Femur (tissue), 1 donor: ENCODE measurements around the gene GASK1B.

Source experiments
- DNase-seq: peaks from one replicate; pipeline ENCODE4 v3.0.0-alpha.2; 2017

The GASK1B gene

DNA sequence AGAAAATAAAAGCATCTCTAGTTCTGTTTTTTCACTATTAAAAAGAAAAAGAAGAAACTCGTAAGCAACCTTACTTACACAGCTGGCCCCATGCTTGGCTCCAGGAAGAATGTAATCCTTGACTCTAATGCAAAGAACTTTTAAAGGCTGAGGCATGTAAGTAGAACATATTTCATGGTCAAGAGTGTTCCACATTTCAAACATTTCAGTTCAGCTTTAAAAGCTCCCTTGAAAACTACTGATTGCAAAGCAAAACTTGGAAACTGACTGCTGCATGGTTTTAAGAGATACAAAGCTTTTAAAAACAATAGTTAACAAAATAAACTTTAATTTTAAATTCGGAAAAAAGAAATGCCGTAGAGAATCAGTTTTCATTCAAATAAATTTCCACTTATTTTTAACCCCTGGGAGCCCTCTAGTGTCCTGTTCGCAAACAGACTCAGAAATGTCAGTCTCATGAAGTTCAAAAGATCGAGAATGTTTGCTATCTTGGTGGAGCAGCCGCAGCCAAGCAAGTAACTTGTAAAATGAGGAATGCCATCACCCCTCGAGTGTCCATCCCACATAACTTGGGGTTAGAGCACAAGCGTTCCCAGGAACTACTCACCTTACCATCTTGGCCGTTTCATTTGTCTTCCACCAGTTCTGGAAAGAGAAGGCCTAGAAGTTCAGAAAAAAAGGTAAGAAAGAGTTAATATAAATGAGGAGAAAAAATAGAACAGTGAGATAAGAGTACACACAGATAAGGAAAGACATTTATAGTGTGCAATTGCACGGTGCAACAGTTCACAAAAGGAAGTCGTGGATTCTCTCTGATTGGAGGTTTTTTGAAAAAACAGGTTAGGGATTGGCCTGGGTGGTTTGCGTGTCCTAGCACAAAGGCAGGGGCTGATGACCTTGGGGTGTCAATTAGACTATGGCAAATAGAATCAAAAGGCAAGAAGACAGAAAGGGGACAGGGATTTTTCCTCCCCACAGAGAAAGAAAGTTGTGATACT is at the start of gene GASK1B:
TSS of gene GASK1B (minus strand) at position 765 of the 998 bp plus-strand sequence. CDS start 1,650 bp downstream, outside the sequence.
- DNase-seq = peak; percentile 37

DNA sequence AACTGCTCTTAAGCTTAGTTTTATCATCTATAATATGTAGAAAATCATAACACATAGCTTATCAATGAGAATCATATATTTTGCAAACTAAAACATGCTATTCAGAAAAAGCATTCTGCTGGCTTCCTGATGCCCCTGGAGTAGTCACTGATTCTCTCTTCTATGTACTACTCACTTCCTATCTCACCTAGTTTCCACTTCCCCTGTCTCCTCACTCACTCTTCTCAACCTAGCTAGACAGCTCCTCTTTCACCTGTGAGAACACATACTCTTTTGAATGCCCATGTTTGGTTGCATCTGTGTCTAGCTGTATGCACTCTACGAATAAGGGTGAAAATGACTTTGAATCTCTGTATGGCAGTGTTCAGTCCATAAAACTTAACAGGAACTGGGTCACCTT is 46.8 kb upstream of the GASK1B start:
- DNase-seq = no peak

DNA sequence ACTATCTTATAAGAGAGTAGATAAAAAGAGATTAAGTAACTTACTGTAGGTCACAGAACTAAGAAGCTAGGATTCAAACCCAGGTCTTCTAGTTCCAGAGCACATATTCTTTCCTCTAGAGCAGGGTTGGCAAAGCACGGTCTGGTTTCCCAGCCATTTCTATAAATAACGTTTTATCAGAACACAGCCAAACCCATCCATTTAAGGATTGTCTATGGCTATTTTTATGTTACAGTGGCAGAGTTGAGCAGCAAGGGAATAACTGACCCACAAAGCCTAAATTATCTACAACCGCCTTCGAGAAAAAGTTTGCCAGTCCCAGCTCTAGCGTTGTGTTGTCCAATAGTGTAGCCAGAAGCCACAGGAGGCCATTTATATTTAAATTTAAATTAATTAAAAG is 44.9 kb upstream of the GASK1B start:
- DNase-seq = no peak

DNA sequence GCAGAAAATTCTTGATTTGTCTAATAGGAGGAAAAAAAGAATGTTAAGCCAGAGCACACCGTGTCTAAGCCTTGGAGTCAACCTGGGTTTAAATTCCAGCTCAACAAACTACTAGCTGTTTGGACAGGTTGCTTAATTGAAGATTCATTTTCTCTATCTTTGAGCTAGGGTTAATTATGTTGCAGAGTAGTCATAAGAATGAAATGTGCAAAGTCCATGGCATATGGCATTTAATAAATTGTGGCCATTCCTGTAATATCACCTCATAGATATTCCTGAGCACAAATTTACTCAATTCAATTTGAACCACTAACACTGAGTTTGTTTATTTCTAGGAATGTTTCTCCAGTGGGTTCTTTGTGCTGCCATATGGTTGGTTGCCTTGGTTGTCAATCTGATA is 42.0 kb upstream of the GASK1B start:
- no peak for DNase-seq

DNA sequence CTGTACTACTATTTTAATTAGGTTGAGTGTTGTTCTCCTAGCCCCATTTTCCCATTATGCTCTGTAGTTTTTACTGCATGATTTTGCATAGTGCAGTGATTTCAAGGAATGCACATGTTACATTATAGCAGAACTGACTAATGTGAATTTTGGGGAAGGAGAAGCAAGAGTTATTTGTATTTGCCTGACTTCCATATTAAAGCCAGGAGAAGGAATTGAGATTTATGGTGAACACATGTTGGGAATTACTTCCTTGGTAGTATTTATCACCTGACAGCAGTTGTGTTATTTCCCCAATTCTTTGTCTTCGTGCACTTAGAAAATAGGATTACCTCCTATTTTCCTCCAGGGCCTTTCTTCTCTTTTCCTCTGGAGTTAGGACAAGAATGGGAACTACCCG is 40.6 kb upstream of the GASK1B start:
- no peak for DNase-seq

DNA sequence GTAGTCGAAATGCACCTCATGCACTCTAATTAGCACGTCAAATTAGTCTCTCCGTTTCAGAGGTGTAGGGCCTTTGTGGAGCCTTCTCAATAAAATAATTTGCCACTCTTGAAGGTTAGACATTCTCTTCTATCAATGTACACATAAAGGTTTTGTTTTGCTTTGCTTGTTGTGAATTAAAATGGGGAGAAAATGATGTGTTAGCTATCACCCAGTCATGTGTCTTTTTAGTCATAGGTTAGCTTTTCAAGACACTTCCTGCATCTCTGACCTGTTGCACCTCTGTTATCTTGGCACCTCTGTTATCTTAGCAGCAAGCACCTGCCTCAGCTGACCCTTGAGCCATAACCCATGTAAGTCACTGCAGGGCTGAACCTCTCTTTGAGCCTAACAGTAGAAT is 38.4 kb upstream of the GASK1B start:
- no peak for DNase-seq

DNA sequence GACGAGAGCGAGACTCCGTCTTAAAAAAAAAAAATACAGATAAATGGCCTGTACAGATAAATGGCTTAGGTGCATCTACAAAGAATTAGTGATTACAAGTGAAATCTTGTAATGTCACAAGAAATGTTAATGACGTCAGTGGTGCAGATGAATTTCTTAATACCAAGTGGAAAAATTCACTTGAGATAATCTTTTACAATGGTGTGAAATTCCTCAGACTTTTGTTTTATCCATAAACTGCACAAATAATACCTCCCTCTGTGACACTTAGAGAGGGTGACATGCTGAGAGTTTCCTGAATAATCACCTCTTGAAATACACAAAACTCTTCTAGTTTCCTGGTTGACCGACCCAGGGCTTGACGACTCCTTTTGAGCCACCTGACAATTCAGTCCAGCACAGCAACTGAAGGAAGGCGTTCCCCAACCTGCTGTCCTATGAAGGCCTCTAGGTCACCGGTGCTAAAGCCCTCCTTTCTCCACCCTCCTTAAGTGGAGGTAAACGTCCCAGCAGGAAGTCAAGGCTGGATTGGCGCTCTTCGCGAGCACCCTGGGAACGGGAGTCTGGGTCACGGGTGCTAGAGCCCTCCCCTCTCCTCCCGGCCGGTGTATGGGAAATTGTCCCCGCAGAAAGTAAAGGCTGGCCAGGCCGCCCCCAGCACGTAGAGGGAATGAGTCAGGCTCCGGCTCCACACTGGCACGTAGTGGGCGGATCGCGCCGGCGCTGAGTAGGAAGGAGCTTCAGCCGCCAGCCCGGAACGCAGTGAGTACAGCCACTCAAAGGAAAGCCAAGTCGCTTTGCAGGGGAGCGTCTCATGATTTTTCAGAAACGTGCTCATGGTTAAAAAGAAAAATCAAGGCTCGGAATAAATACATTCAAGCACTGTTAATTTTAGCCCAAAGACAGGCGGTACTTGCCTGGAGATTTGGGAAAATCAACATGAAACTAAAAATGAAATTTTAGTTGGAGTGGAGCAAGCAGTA is 37.3 kb upstream of the GASK1B start, which contains the start of gene TMEM144:
TSS of gene TMEM144 (plus strand) at position 662 of the 983 bp plus-strand sequence. CDS start 2,182 bp downstream, outside the sequence.
- peak; percentile 89 for DNase-seq

DNA sequence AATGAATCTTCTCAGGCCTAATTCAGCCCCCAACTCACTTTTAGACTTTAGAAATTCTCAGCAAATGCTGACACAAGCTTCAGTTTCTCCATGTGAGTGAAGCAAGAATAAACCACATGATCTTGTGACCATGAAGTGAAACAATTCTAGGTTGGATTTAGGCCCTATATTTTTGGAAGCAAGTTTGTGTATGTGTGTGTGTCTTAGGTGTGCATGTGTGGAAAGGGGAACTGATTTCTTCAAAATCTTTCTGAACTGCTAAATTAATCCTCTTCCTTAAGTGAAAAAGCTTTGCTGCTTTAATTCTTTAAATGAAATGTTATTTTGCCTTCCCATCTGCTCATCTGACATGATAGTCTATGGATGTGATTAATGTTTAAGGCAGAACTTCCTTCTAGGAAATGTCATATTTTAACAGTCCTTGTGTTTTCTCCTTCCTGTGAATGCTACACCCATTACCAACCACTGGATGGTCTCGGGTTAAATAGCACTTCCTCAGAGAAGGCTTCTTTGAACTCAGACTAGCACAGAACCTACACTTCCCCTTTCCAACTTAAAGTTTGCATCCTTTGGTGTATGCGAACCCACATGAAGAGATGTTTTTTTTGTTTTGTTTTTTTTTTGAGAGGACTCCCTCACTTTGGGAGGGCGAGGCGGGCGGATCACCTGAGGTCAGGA is 36.3 kb upstream of the GASK1B start:
- DNase-seq = no peak

DNA sequence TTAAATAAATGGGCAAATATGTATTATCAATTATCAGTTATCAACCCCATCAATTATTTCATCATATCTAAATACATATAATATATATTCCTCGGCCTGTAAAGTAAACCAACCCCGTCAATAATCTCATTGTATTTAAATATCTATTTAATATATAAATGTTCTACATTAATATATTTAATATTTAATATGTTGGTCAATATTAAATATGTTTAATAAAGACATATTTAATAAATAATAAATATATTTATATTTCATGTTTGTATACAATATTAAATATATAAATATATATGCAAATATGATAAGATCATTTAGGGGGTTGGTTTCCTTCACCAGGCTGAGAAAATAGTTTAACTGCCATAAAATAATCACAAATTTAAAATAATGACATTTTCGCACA is 31.1 kb upstream of the GASK1B start:
- no peak for DNase-seq

DNA sequence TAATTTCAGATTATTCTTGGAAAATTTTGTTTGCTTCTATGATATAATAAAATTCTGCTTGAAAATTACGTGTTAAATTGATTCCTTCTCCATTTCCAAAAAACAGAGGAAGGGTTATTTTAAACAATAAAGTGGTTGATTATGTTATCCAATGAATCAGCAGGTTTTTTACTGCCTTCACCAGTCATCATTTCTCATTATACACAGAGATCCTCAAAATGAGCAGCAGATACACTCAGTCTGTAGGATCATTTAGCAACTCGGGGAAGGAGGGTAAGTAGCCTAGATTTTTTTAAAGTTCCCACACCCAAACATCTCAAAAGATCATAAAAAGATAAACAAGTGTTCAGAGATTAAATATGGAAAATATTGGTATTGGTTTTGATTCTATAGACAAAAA is 30.6 kb upstream of the GASK1B start:
- no peak for DNase-seq

DNA sequence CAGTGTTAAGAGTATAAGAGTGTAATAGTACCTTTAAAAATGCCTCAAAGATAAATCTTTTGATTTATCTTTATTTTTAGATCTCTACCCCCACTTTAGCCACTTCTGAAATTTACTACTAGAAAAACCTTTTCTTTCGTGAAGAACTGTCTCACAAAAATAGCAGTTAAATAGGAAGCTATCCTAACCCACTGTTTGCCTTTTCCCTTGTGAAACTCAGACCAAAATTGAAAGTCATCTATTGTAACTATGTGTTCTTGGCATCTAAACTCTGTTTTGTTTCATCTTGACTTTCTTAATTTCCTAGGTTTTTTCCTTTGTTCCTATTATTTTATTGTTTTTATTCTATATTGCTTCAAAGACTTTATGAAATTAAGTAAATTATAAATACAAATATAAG is 29.7 kb upstream of the GASK1B start:
- DNase-seq = no peak

DNA sequence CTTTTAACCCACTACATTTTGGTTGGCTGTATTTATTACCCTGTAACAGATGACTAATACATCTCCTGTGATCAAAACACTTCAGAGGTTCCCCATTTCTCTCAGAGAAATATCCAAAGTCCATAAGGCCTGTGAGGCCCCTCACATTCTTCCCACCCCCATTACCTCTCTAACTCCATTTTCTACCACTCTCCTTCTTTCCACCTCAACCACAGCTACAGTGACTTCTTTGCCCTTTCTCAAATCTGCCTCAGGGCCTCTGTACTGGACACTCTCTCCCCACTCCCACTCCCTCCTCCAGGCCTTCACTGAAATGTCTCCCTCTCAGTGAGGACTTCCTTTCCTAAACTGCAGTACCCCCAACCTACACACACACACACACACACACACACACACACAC is 29.1 kb upstream of the GASK1B start:
- DNase-seq = no peak

DNA sequence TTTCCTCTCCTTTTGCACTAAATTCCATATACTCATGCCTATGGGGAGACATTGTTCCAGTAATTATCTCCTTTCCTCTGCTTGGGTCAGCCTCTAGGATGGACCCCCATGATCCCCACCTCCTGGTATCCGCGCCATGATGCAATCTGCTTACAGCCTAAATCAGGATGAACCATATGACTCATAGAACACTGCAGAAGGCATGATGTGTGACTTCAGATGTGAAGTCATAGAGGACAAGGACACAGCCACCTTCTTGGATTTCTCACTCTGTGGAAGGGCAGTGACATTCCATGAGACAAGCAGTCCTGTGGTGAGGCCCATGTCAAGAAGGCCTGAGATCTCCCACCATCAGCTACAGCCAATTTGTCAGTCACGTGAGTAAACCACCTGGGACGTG is 28.5 kb upstream of the GASK1B start:
- no peak for DNase-seq

DNA sequence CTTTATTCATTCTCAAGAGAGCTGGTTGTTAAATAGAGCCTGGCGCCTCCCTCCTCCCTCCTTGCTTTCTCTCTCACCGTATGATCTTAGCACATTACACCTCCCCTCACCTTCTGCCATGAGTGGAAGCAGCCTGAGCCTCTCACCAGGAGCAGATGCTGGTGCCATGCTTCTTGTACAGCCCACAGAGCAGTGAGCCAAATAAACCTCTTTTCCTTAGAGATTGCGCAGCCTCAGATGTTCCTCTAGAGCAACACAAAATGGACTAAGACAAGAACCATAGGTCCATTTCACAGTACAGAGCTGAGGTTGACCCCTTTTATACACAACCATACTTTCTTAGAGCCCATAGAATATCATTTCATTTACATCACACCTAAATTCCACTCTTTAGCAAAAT is 27.4 kb upstream of the GASK1B start:
- DNase-seq = no peak

DNA sequence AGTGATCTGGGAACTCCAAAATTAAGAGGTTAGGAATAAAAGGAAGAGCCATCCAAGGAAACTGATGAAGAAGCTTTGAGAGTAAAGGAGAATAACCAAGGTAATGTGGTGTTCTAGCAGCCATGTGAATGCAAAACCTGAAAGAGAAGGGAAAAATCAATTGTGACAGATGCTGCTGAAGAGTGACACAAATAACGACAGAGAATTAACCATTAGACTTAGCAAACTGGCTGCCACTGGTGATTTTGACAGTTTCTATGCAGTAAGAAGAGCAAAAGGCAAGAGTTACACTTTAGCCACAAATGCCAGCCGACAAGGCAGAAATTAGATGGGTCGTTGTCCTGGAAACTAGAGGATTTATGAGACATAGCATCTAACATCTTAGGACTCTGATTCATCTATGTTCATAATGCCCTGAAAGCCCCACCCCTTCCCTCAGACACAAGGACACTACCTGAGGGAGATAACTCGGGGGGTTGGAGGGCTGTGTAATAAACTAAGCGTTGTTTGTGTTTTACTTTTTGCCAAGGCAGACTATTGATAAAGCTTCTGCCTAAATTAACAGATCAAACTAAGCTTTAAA is 24.5 kb upstream of the GASK1B start:
- DNase-seq = no peak

DNA sequence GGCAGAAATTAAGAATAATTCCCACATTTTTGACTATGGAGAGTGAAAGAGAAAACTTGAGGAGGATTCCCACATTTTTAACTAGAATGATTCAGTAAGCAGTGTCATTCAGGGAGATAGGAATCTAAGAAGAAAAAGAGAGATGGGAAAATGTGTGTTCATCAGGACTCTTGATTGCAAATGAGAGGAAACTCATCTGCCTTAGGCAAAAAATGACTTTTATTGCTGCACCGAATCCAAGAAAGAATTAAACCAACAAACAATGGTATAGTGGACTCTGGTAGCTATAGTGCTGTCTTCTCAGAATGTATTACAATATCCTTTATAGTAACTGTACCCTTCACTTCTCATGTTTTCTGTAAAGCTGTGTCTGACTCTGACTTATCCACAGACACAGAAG is 22.5 kb upstream of the GASK1B start:
- no peak for DNase-seq

DNA sequence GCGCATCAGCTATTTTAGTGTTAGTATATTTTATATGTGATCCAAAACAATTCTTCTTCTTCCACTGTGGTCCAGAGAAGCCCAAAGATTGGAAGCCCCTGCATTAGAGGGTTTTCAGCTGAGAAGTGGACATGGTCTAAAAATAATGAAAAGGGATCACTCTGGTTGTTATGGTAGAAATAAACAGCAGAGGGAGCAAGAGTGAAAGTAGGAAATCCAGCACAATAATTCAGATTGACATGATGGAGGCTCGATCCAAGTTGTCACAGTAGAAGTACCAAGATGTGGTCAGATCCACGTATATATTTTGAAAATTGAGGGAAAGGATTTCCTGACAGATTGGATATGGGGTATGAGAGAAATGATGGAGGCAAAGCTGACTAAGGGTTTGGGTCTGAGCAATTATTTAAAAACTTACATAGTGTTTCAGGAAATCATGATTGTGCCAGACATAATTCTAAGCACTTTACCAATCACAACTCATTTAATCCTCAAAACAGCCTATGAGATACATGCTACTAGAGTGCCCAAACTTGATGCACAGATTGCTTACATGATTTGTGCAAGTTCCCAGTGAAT is 20.4 kb upstream of the GASK1B start:
- no peak for DNase-seq

DNA sequence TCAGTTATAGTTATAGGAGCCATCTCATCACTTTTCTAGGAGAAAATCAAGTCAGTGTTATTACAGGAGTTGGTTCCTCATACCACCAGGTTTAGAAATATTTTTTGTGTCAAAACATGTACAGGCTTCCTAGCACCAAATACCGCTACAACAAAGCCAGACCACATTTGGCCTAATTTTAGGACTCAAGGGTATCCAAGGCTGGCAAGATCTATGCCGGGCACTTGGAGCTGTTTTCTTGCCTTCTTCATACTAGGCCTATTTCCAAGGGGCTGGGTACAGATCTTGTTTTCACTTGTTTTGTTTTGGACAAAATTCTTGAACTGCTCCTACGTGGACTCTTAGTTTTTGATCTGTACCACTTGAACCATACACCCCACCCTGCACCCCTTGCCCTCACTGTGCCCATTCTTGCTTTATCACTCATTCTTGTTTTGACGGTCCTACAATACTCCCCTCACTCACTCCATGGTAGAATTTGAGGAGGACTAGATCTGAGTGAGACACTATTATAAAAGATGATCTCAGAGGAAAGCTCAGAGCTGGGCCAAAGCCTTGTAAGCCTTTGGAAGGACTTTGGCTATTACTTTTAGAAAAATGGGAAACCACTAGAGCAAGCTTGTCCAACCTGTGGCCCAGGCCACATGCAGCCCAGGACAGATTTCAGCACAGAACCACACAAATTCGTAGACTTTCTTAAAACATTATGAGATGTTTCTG is 19.8 kb upstream of the GASK1B start:
- no peak for DNase-seq

DNA sequence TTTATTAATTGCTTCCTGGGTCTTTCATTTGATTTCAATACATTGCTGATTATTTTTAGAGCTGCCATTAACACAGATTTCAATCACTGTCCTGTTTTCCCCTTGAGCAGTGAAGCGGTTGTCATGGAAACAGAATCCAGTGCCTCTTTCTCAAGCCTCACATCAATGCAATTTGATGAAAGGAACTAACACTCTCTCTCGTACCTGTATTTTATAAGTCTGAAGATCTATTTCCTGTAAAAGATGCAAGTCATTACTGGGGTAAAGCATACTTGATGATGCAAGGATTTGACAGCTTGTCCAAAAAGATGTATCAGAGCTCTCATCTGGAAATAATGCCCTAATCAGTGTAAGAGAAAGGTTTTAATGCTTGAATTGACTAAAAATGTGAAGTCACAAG is 17.9 kb upstream of the GASK1B start:
- DNase-seq = no peak

DNA sequence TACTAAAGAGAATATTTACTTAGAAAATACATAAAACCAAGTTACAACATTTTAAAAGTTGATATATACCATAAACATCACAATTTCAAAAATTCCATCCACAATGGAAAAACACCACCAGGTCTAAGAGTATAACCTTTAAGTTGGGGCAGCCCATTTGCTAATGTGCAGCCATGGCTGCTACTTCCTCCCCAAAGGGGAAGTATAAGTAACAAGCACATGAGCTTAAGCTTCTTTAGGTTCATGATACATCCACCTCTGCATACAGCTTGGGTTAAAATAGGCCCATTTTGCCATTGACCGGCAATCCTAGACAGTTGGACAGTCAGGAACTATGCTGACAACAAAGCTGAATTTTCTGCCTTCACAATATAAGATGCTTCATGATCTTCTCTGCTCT is 16.6 kb upstream of the GASK1B start:
- no peak for DNase-seq

DNA sequence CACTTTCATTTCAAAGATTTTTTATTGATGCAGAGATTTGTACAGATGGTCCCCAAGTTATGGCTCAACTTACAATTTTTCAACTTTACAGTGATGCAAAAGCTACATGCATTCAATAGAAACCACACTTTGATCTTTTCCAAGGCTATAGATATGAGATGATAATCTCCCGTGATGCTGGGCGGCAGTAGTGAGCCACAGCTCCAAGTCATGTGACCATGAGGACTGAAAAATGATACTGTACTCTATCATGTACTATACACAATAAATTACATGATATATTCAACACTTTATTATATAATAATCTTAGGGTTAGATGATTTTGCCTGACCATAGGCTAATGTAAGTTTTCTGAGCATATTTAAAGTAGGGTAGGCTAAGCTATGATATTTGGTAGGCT is 14.0 kb upstream of the GASK1B start:
- no peak for DNase-seq
